MM.1S (cell line): ENCODE results near the gene MMP13.

Source experiments
- CTCF ChIP-seq: fragments of 300-600 bp; sonication (generic); IDR thresholded peaks from 2 replicates; pipeline ENCODE4 v1.5.1; 2016; ENCODE audit warnings: antibody characterized with exemption, low read length, mixed read lengths
- EZH2phosphoT487 ChIP-seq: fragments of 300-600 bp; sonication (generic); IDR thresholded peaks from 2 replicates; pipeline ENCODE4 v1.6.1; 2018; ENCODE audit warnings: antibody characterized with exemption, low read length

DNA sequence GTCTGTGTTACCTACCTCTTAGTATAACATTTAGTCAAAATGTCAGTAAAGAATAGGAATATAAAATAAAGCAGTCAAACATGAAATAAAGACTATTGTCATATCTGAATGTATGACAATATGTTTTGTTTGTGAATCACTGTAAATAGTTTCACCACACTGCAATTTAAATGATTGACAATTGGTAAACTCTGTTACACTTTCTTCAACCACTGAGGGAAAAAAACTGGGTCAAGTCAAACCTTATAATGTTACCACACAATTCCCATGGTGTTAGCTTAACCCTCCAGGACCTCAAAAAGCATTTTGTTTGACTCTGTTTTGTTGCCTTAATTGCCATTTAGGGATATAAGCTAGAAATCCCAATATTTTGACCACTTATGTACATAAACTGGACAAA lies 10.5 kb upstream of the MMP13 start:
- TF ChIP-seq CTCF = no peak
- no peak for TF ChIP-seq EZH2phosphoT487
